Measurements from ENCODE around the gene ANKMY1. TPM values are rescaled to one million over a fixed set of nuclear protein-coding genes. Genes with fewer than 3 reads are reported as not detected.

Gene ANKMY1
- total and polyA plus RNA-seq, 2 of the 8 experiments (the other 6 are each of a cell fraction or from before 2014, with no cell fraction given), result 4.5 to 4.8 TPM

GRCh38 chr2:240463274-240463865 is 94.4 kb downstream of the ANKMY1 start (continued):
- TF ChIP-seq SIN3A (conservative IDR thresholded peaks at IDR 0.05 in 1 of 2, IDR thresholded peaks at IDR 0.05 in 1 of 2; ENCODE audit: low read depth in 1 of 2, low read length in 2 of 2) (no peak), TBP (IDR thresholded peaks at IDR 0.05; ENCODE audit: low read depth, low read length) (no peak), MAFK (IDR thresholded peaks at IDR 0.05; ENCODE audit: low read depth, low read length) (no peak), RBBP5 (IDR thresholded peaks at IDR 0.05; ENCODE audit: borderline replicate concordance, low read depth, low read length) (no peak), RAD21 (IDR thresholded peaks at IDR 0.05 in 1 of 2, conservative IDR thresholded peaks at IDR 0.05 in 1 of 2; ENCODE audit: low read depth in 2 of 2, low read length in 2 of 2) (no peak), SIX5 (IDR thresholded peaks at IDR 0.05; ENCODE audit: low read depth, low read length) (no peak), JUN (IDR thresholded peaks at IDR 0.05; ENCODE audit: low read depth, low read length) (no peak), TAF1 (IDR thresholded peaks at IDR 0.05; ENCODE audit: low read depth, low read length) (no peak)
